Esophagus muscularis mucosa (tissue), 3 donors: ENCODE results near the gene PSME4.

Source experiments
- CTCF ChIP-seq, 3 experiments: fragments of 200-600 bp in 2 of 3; fragments of 450-650 bp in 1 of 3; sonication (generic) in 2 of 3; IDR thresholded peaks; one replicate each; pipeline ENCODE4 v1.5.1; 2017 to 2019; ENCODE audit warnings: antibody characterized with exemption in 3 of 3, mild to moderate bottlenecking in 2 of 3, moderate library complexity in 1 of 3
- POLR2AphosphoS5 ChIP-seq, 2 donors: sonication (generic); formaldehyde crosslinking; IDR thresholded peaks; one replicate each; pipeline ENCODE4 v1.6.1; 2017; ENCODE audit warnings: antibody characterized with exemption in 2 of 2

GRCh38 chr2:53913721-53914120 is 57.1 kb downstream of the PSME4 start:
- TF ChIP-seq CTCF (IDR thresholded peaks at IDR 0.05) (no peak), POLR2AphosphoS5 (IDR thresholded peaks at IDR 0.05) (no peak)
